CD4-positive, alpha-beta T cell (primary cell): ENCODE results near the gene NNT. TPM values are rescaled to one million over a fixed set of nuclear protein-coding genes. Genes with fewer than 3 reads are reported as not detected.
"Not testable (repeated sequence)": the region's sequence is repeated elsewhere in the genome, so short reads cannot be mapped to it uniquely, and the experiment has no call there.

Experiments used
- ATAC-seq: fragments of 200-7000 bp; cut with Tn5 transposase; one replicate; pipeline ENCODE4 v1.10.0; 2022; ENCODE audit warnings: mild to moderate bottlenecking; ENCODE audit not compliant: poor library complexity
- CTCF ChIA-PET: fragments of 350-600 bp; sonication (Branson Sonifier 250); formaldehyde crosslinking; loops from one replicate; lab custom pipeline; 2021; ENCODE audit warnings: antibody characterized with exemption, inconsistent platforms; lab: Charles Lee
- POLR2A ChIA-PET: fragments of 350-600 bp; sonication (Branson Sonifier 250); formaldehyde crosslinking; loops from one replicate; lab custom pipeline; 2021; ENCODE audit warnings: antibody characterized with exemption, inconsistent platforms; lab: Charles Lee
- DNase-seq, 14 experiments: peaks; one replicate each; pipeline ENCODE4 v3.0.0-alpha.2; 2013 to 2020; ENCODE audit warnings: mixed read lengths in 2 of 14
- H3K27ac ChIP-seq, 2 donors: one replicate each; pipeline versions ENCODE4 v1.5.1 to v1.7.0; 2013; ENCODE audit warnings: low read length in 2 of 2, low read depth in 1 of 2, mild to moderate bottlenecking in 1 of 2
- H3K27me3 ChIP-seq, 2 experiments: 1 replicate in 1 of 2; 2 replicates in 1 of 2; pipeline versions ENCODE4 v1.6.1 to v1.7.0; 2013; ENCODE audit warnings: low read length in 2 of 2, control low read depth in 1 of 2, mild to moderate bottlenecking in 1 of 2, moderate library complexity in 1 of 2; ENCODE audit not compliant: insufficient read depth in 2 of 2, control insufficient read depth in 1 of 2
- H3K36me3 ChIP-seq: one replicate; pipeline ENCODE4 v1.6.1; 2013; ENCODE audit warnings: low read length, control low read depth; ENCODE audit not compliant: insufficient read depth
- H3K4me1 ChIP-seq: one replicate; pipeline ENCODE4 v1.6.1; 2013; ENCODE audit warnings: low read length, control low read depth; ENCODE audit not compliant: insufficient read depth
- H3K4me3 ChIP-seq: one replicate; pipeline ENCODE4 v1.5.1; 2013; ENCODE audit warnings: mild to moderate bottlenecking, low read length, moderate library complexity
- H3K9me3 ChIP-seq, 2 experiments: 1 replicate in 1 of 2; 2 replicates in 1 of 2; pipeline versions ENCODE4 v1.6.1 to v1.7.0; 2013; ENCODE audit warnings: low read length in 2 of 2, mild to moderate bottlenecking in 2 of 2, control low read depth in 1 of 2, moderate library complexity in 1 of 2; ENCODE audit not compliant: control insufficient read depth in 1 of 2, insufficient read depth in 1 of 2
- H3K27ac Mint-ChIP-seq: one replicate; pipeline ENCODE4 v1.8.0; 2020; ENCODE audit warnings: mixed read lengths
- H3K27me3 Mint-ChIP-seq: one replicate; pipeline ENCODE4 v1.8.0; 2021; ENCODE audit warnings: mixed read lengths
- H3K36me3 Mint-ChIP-seq: one replicate; pipeline ENCODE4 v1.8.0; 2021; ENCODE audit warnings: low read depth, mixed read lengths
- H3K4me1 Mint-ChIP-seq: one replicate; pipeline ENCODE4 v1.8.0; 2021; ENCODE audit warnings: low read depth, mixed read lengths
- H3K4me3 Mint-ChIP-seq: one replicate; pipeline ENCODE4 v1.8.0; 2020; ENCODE audit warnings: mild to moderate bottlenecking, mixed read lengths
- H3K9me3 Mint-ChIP-seq: one replicate; pipeline ENCODE4 v1.8.0; 2020; ENCODE audit warnings: mixed read lengths
- intact Hi-C, 2 experiments: fragments of 100-400 bp; cut with DNase I in 1 of 2; cut with micrococcal nuclease in 1 of 2; formaldehyde crosslinking; loops; one replicate each; pipeline versions ENCODE4 v1.15.1 to v1.9.0; 2023 to 2025; cut with DNase I, micrococcal nuclease
- total RNA-seq, 174 experiments: library from RNA in 2 of 174; stranded (reverse) in 2 of 174; gene quantifications; one replicate each; pipeline ENCODE4 v1.2.3 and lab custom pipeline; 2021 to 2026
- TF ChIP-seq, protein P1 (sequence below): fragments of 200-600 bp; IDR thresholded peaks from one replicate; pipeline ENCODE4 v1.8.0; 2022; ENCODE audit warnings: antibody characterized with exemption, mild to moderate bottlenecking

The NNT gene
- total RNA-seq, 2 experiments from 2014 or later: 22.3 to 23.5 TPM

DNA sequence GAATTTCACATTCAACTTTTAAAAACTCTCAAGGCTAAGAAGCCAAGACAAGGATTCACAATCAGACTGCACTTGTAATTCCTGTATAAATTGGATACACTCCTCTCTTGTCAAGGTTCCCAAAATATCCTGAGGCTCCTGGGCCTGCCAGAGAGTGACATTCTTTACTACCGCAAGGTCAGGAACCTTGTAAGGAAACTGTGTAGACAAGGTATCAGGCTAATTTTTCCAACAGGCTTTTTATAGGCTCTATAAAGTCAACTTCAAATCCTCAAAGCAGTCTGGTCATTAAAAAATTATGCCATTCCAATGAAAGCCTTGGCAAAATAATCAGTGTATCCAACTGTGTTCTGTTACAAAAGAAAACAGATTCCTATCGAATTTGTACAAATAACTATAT is 30.6 kb upstream of the NNT start:
- Mint-ChIP-seq H3K9me3 (no peaks in the 10 kb centered on the region), H3K4me1 (no peaks in the 10 kb centered on the region), H3K4me3 (no peak overlapping the region), H3K27me3 (no peaks in the 10 kb centered on the region), H3K27ac (no peak overlapping the region), H3K36me3 (peaks cover 24% of the 10 kb centered on the region)
- no peaks in the 10 kb centered on the region for H3K27me3 ChIP-seq
- intact Hi-C loops: no loop called here
- ATAC-seq (no peak), DNase-seq (no peak)
- H3K27ac ChIP-seq: no peak overlapping the region
- CTCF ChIA-PET: no interaction called here
- no peak overlapping the region for H3K4me3 ChIP-seq
- H3K4me1 ChIP-seq: no peaks in the 10 kb centered on the region
- POLR2A ChIA-PET: no interaction called here
- no peaks in the 10 kb centered on the region for H3K36me3 ChIP-seq
- TF ChIP-seq, protein P1, sequence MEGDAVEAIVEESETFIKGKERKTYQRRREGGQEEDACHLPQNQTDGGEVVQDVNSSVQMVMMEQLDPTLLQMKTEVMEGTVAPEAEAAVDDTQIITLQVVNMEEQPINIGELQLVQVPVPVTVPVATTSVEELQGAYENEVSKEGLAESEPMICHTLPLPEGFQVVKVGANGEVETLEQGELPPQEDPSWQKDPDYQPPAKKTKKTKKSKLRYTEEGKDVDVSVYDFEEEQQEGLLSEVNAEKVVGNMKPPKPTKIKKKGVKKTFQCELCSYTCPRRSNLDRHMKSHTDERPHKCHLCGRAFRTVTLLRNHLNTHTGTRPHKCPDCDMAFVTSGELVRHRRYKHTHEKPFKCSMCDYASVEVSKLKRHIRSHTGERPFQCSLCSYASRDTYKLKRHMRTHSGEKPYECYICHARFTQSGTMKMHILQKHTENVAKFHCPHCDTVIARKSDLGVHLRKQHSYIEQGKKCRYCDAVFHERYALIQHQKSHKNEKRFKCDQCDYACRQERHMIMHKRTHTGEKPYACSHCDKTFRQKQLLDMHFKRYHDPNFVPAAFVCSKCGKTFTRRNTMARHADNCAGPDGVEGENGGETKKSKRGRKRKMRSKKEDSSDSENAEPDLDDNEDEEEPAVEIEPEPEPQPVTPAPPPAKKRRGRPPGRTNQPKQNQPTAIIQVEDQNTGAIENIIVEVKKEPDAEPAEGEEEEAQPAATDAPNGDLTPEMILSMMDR: no peak
- H3K9me3 ChIP-seq: no peaks in the 10 kb centered on the region

DNA sequence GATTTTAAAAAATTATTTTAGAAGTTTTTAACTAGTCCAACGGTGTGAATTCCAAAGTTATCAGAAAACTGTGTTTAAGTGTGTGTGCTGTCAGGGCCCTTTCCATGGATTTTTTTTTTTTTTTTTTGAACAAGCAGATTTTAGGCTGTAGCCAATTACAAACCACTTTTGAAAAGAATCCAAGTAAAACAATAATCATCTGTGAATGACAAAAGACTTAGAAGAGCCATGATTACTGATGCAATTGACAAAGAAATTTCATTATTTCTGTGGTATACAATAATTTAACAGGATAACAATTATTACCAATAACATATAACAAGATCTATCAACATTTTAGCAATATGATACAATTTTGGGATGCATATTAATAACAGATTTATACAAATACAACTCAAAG is 29.9 kb upstream of the NNT start:
- ATAC-seq (no peak), DNase-seq (no peak)
- peaks cover 24% of the 10 kb centered on the region for H3K36me3 Mint-ChIP-seq
- ChIA-PET POLR2A (no interaction called here), CTCF (no interaction called here)
- no peaks in the 10 kb centered on the region for H3K4me1 Mint-ChIP-seq
- H3K9me3 Mint-ChIP-seq: no peaks in the 10 kb centered on the region
- H3K4me3 ChIP-seq: no peak overlapping the region
- intact Hi-C loops: no loop called here
- H3K27me3 Mint-ChIP-seq: no peaks in the 10 kb centered on the region
- H3K4me3 Mint-ChIP-seq: no peak overlapping the region
- H3K4me1 ChIP-seq: no peaks in the 10 kb centered on the region
- H3K27me3 ChIP-seq: no peaks in the 10 kb centered on the region
- TF ChIP-seq, protein P1: no peak
- H3K36me3 ChIP-seq: no peaks in the 10 kb centered on the region
- no peak overlapping the region for H3K27ac ChIP-seq
- no peaks in the 10 kb centered on the region for H3K9me3 ChIP-seq
- no peak overlapping the region for H3K27ac Mint-ChIP-seq

DNA sequence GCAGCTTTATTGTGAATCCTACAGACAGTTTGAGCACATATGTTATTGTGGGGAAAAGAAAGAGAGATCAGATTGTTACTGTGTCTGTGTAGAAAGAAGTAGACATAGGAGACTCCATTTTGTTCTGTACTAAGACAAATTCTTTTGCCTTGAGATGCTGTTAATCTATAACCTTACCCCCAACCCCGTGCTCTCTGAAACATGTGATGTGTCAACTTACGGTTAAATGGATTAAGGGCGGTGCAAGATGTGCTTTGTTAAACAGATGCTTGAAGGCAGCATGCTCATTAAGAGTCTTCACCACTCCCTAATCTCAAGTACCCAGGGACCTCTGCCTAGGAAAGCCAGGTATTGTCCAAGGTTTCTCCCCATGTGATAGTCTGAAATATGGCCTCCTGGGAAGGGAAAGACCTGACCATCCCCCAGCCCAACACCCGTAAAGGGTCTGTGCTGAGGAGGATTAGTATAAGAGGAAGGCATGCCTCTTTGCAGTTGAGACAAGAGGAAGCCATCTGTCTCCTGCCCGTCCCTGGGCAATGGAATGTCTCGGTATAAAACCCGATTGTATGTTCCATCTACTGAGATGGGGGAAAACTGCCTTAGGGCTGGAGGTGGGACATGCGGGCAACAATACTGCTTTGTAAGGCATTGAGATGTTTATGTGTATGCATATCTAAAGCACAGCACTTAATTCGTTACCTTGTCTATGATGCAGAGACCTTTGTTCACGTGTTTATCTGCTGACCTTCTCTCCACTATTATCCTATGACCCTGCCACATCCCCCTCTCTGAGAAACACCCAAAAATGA is 22.4 kb upstream of the NNT start:
- DNase-seq, H3K4me3 ChIP-seq, H3K27me3 ChIP-seq, H3K27ac ChIP-seq, ATAC-seq, H3K9me3 Mint-ChIP-seq, H3K9me3 ChIP-seq, H3K36me3 ChIP-seq, H3K4me1 Mint-ChIP-seq, H3K4me1 ChIP-seq, CTCF ChIA-PET, H3K27ac Mint-ChIP-seq, POLR2A ChIA-PET, H3K4me3 Mint-ChIP-seq, intact Hi-C loops, H3K27me3 Mint-ChIP-seq: not testable (repeated sequence)
- peaks cover 44% of the 10 kb centered on the region for H3K36me3 Mint-ChIP-seq

DNA sequence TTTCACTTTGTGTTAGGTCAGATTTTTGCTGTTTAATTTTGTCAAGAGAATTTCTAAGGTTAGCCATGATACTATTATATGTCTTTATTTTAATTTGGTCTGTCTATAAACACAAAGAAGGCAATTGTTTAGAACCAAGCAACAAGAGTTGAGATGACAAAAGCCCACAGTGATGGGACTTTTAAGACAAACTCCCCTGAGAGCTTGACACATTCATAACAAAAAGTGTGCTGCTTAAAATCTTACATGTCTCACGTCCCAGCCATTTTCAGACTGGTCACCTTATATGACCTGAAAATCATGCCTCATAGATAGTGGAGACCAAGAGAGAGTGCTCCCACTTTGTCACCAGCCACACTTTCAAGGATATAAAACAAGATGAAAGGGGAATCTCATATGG is 21.6 kb upstream of the NNT start:
- Histone ChIP-seq H3K27me3 (no peaks in the 10 kb centered on the region), H3K4me3 (no peak overlapping the region), H3K36me3 (no peaks in the 10 kb centered on the region), H3K9me3 (no peaks in the 10 kb centered on the region), H3K4me1 (no peaks in the 10 kb centered on the region), H3K27ac (no peak overlapping the region)
- ChIA-PET POLR2A (no interaction called here), CTCF (no interaction called here)
- intact Hi-C loops: no loop called here
- no peaks in the 10 kb centered on the region for H3K4me1 Mint-ChIP-seq
- no peaks in the 10 kb centered on the region for H3K9me3 Mint-ChIP-seq
- no peak overlapping the region for H3K27ac Mint-ChIP-seq
- H3K27me3 Mint-ChIP-seq: no peaks in the 10 kb centered on the region
- DNase-seq (no peak), ATAC-seq (no peak)
- TF ChIP-seq, protein P1: no peak
- no peak overlapping the region for H3K4me3 Mint-ChIP-seq
- H3K36me3 Mint-ChIP-seq: peaks cover 38% of the 10 kb centered on the region
